ENCODE measurements around the gene CTPS2. TPM values are rescaled to one million over a fixed set of nuclear protein-coding genes. Genes with fewer than 3 reads are reported as not detected.

Gene CTPS2
- total RNA-seq, 1 experiment from 2014 or later: 25.0 TPM

GRCh38 chrX:16711893-16712547 lies 449 bp downstream of the CTPS2 start:
- Histone ChIP-seq H3K36me3 (ENCODE audit: low read depth, low read length) (no peaks in the 10 kb centered on the region), H3K4me3 (ENCODE audit: low read length) (peak overlapping the region; percentile 98), H4K20me1 (ENCODE audit: low read length) (no peaks in the 10 kb centered on the region), H3K79me2 (ENCODE audit: low read length) (peaks cover 31% of the 10 kb centered on the region), H3K9me3 (ENCODE audit: low read length) (no peaks in the 10 kb centered on the region), H3K4me1 (ENCODE audit: insufficient read depth, low read length) (peaks cover 6% of the 10 kb centered on the region; the same call in 1 of the 2 replicates), H3K9me2 (replicated peaks; ENCODE audit: low read length) (no peaks in the 10 kb centered on the region), H3K4me2 (ENCODE audit: low read length) (peak overlapping the region; percentile 99), H3K27ac (ENCODE audit: low read length) (peak overlapping the region; percentile 43), H3K9ac (ENCODE audit: low read length) (peak overlapping the region; percentile 84), H2AFZ (ENCODE audit: low read length) (peak overlapping the region; percentile 92), H3K27me3 (ENCODE audit: low read length) (no peaks in the 10 kb centered on the region), H3F3A (ENCODE audit: low read length, unreplicated experiment) (no peaks in the 10 kb centered on the region)
- TF ChIP-seq, protein P1, sequence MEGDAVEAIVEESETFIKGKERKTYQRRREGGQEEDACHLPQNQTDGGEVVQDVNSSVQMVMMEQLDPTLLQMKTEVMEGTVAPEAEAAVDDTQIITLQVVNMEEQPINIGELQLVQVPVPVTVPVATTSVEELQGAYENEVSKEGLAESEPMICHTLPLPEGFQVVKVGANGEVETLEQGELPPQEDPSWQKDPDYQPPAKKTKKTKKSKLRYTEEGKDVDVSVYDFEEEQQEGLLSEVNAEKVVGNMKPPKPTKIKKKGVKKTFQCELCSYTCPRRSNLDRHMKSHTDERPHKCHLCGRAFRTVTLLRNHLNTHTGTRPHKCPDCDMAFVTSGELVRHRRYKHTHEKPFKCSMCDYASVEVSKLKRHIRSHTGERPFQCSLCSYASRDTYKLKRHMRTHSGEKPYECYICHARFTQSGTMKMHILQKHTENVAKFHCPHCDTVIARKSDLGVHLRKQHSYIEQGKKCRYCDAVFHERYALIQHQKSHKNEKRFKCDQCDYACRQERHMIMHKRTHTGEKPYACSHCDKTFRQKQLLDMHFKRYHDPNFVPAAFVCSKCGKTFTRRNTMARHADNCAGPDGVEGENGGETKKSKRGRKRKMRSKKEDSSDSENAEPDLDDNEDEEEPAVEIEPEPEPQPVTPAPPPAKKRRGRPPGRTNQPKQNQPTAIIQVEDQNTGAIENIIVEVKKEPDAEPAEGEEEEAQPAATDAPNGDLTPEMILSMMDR (conservative IDR thresholded peaks at IDR 0.05; ENCODE audit: low read depth, low read length): no peak; the same call in 1 of the 2 replicates
- no peak for TF ChIP-seq EZH2 (IDR thresholded peaks at IDR 0.05; ENCODE audit: low read length, unreplicated experiment)
- TF ChIP-seq EZH2phosphoT487 (IDR thresholded peaks at IDR 0.05; ENCODE audit: borderline replicate concordance, low read length): no peak
- intact Hi-C loops (cut with micrococcal nuclease): no loop called here
- BruUV-seq (replicated peaks): no TSS peak
- ChIA-PET CTCF (no interaction called here), POLR2A (ENCODE audit: unreplicated experiment) (no interaction called here)
- DNase-seq (no peak), ATAC-seq (peak; percentile 46)

- Histone ChIP-seq H3K9me2 (replicated peaks; ENCODE audit: low read length) (no peaks in the 10 kb centered on the region), H3K27me3 (ENCODE audit: low read length) (no peaks in the 10 kb centered on the region), H3K9me3 (ENCODE audit: low read length) (no peaks in the 10 kb centered on the region), H3F3A (ENCODE audit: low read length, unreplicated experiment) (no peaks in the 10 kb centered on the region), H3K4me3 (ENCODE audit: low read length) (peak overlapping the region; percentile 98), H3K4me1 (ENCODE audit: insufficient read depth, low read length) (peaks cover 6% of the 10 kb centered on the region; the same call in 1 of the 2 replicates), H2AFZ (ENCODE audit: low read length) (peak overlapping the region; percentile 92), H3K27ac (ENCODE audit: low read length) (no peak overlapping the region), H3K79me2 (ENCODE audit: low read length) (peaks cover 31% of the 10 kb centered on the region), H3K36me3 (ENCODE audit: low read depth, low read length) (no peaks in the 10 kb centered on the region), H4K20me1 (ENCODE audit: low read length) (no peaks in the 10 kb centered on the region), H3K4me2 (ENCODE audit: low read length) (peak overlapping the region; percentile 99), H3K9ac (ENCODE audit: low read length) (peak overlapping the region; percentile 84)
- BruUV-seq (replicated peaks): no TSS peak
- CTCF ChIA-PET: interaction anchor here (0.5 kb wide), 1 partner anchor 116 kb away, joined by 4 read pairs; no protein-coding TSS in a partner anchor
- ATAC-seq: peak; percentile 14
- POLR2A ChIA-PET (ENCODE audit: unreplicated experiment): no interaction called here
- intact Hi-C loops (cut with micrococcal nuclease): no loop called here
- DNase-seq: peak; percentile 18
- TF ChIP-seq EZH2phosphoT487 (IDR thresholded peaks at IDR 0.05; ENCODE audit: borderline replicate concordance, low read length) (no peak), EZH2 (IDR thresholded peaks at IDR 0.05; ENCODE audit: low read length, unreplicated experiment) (no peak)
- TF ChIP-seq, protein P1 (conservative IDR thresholded peaks at IDR 0.05; ENCODE audit: low read depth, low read length): no peak
Measured at GRCh38 chrX:16711219-16711811, 1.2 kb downstream of the CTPS2 start.

DNA sequence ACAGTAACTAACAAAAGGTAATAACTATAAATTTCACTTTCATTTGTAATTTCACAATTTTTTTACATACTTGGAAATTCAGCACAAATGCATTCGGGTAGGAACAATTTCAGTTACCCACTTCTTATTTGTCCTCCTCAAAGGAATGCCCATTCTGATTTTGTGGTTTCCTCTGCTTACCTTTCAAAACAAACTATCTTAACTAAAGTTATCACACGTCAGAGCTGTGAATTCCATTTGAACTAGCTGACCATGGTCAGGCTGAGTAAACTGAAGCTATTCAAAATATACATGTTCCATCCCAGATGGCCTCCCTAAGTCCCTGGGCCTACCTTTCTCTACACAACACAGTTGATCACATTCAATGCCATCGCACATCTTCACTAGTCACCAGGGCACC lies 4.5 kb downstream of the CTPS2 start:
- Histone ChIP-seq H3K27ac (ENCODE audit: low read length) (no peak overlapping the region), H3K9me3 (ENCODE audit: low read length) (no peaks in the 10 kb centered on the region), H3K4me1 (ENCODE audit: insufficient read depth, low read length) (peaks cover 6% of the 10 kb centered on the region; the same call in 1 of the 2 replicates), H3K9me2 (replicated peaks; ENCODE audit: low read length) (no peaks in the 10 kb centered on the region), H3K9ac (ENCODE audit: low read length) (no peak overlapping the region), H2AFZ (ENCODE audit: low read length) (no peak overlapping the region), H3K4me2 (ENCODE audit: low read length) (no peak overlapping the region), H3K4me3 (ENCODE audit: low read length) (no peak overlapping the region), H3K27me3 (ENCODE audit: low read length) (no peaks in the 10 kb centered on the region), H4K20me1 (ENCODE audit: low read length) (no peaks in the 10 kb centered on the region), H3K79me2 (ENCODE audit: low read length) (peaks cover 28% of the 10 kb centered on the region), H3K36me3 (ENCODE audit: low read depth, low read length) (no peaks in the 10 kb centered on the region), H3F3A (ENCODE audit: low read length, unreplicated experiment) (no peaks in the 10 kb centered on the region)
- ATAC-seq: no peak
- no peak for DNase-seq
- BruUV-seq (replicated peaks): no TSS peak
- TF ChIP-seq EZH2 (IDR thresholded peaks at IDR 0.05; ENCODE audit: low read length, unreplicated experiment): no peak
- no peak for TF ChIP-seq EZH2phosphoT487 (IDR thresholded peaks at IDR 0.05; ENCODE audit: borderline replicate concordance, low read length)
- TF ChIP-seq, protein P1 (conservative IDR thresholded peaks at IDR 0.05; ENCODE audit: low read depth, low read length): no peak
- intact Hi-C loops (cut with micrococcal nuclease): no loop called here
- CTCF ChIA-PET: no interaction called here
- POLR2A ChIA-PET (ENCODE audit: unreplicated experiment): no interaction called here
